ENCODE data around the gene TFF3.
A peak's percentile ranks its signal among the peaks of the same experiment; 100 is the strongest.
"Not testable (repeated sequence)": the region's sequence is repeated elsewhere in the genome, so short reads cannot be mapped to it uniquely, and the experiment has no call there.

The TFF3 gene

DNA sequence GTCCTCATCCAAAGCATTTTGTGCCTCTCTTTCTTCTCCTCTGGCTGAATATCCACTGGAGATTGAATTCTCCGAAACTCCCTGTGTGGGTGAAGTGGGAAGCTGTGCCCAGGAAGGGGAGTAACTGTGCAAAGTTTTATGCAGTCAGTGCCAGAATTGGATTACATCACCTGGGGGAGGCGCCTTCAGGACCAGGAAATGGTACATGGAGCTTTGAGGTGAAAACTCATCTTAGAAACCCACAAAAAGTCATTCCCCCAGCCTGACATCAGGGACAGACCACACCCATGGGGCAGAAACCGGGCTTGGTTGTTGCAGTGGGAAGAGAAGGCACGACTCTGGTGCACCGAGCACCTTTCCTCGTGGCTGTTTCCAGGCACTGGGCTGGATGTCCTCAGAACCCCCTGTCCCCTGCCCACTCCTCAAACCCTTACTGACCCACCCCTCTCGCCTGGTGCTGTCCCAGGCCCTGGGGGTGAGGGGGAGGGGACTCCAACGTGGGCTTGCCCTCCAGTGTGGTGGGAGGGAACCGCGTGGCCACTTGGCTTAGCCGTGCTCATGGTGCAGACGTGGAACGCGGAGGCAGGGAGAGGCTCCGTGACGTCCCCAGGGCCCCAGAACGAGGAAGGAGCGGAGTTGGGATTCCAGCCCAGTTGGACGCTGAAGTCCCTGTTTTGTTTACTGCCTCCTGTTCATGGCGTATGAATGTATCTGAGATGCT lies 15.7 kb downstream of the TFF3 start:
- peak overlapping the region in 2 of 5 donors; percentile 8 to 30 for H3K4me3 ChIP-seq (ENCODE audit: low read depth in 1 of 5, low read length in 5 of 5)
- H3K9me3 ChIP-seq (ENCODE audit: control insufficient read depth in 5 of 5, low read length in 5 of 5), result no peaks in the 10 kb centered on the region
- peaks cover 2 to 54% (median 27%) of the 10 kb centered on the region in 5 donors for H3K4me1 ChIP-seq (ENCODE audit: control insufficient read depth in 5 of 5, insufficient read depth in 5 of 5, low read length in 5 of 5)
- H3K9ac ChIP-seq (ENCODE audit: low read length in 5 of 5), result no peak overlapping the region
- H3K36me3 ChIP-seq (ENCODE audit: control insufficient read depth in 5 of 5, insufficient read depth in 5 of 5, low read length in 5 of 5), result peaks cover 0 to 30% (median 20%) of the 10 kb centered on the region in 5 donors
- peak overlapping the region; percentile 11 for H3K27ac ChIP-seq (ENCODE audit: low read depth, low read length)
- peaks cover 0 to 3% (median 2%) of the 10 kb centered on the region in 5 donors for H3K27me3 ChIP-seq (ENCODE audit: control insufficient read depth in 5 of 5, insufficient read depth in 4 of 5, low read length in 5 of 5)

- peak overlapping the region; percentile 11 for H3K27ac ChIP-seq (ENCODE audit: low read depth, low read length)
- peaks cover 0 to 38% (median 29%) of the 10 kb centered on the region in 5 donors for H3K36me3 ChIP-seq (ENCODE audit: control insufficient read depth in 5 of 5, insufficient read depth in 5 of 5, low read length in 5 of 5)
- peaks cover 2 to 54% (median 27%) of the 10 kb centered on the region in 5 donors for H3K4me1 ChIP-seq (ENCODE audit: control insufficient read depth in 5 of 5, insufficient read depth in 5 of 5, low read length in 5 of 5)
- H3K27me3 ChIP-seq (ENCODE audit: control insufficient read depth in 5 of 5, insufficient read depth in 4 of 5, low read length in 5 of 5), result peaks cover 0 to 6% (median 3%) of the 10 kb centered on the region in 5 donors
- no peaks in the 10 kb centered on the region for H3K9me3 ChIP-seq (ENCODE audit: control insufficient read depth in 5 of 5, low read length in 5 of 5)
- H3K9ac ChIP-seq (ENCODE audit: low read length in 5 of 5), result no peak overlapping the region
- no peak overlapping the region for H3K4me3 ChIP-seq (ENCODE audit: low read depth in 1 of 5, low read length in 5 of 5)
Observed at GRCh38 chr21:42298657-42299056, 16.6 kb downstream of the TFF3 start.

GRCh38 chr21:42298237-42298636 lies 17.0 kb downstream of the TFF3 start:
- H3K36me3 ChIP-seq (ENCODE audit: control insufficient read depth in 5 of 5, insufficient read depth in 5 of 5, low read length in 5 of 5), result peaks cover 0 to 43% (median 33%) of the 10 kb centered on the region in 5 donors
- H3K4me1 ChIP-seq (ENCODE audit: control insufficient read depth in 5 of 5, insufficient read depth in 5 of 5, low read length in 5 of 5), result peaks cover 2 to 52% (median 27%) of the 10 kb centered on the region in 5 donors
- H3K27ac ChIP-seq (ENCODE audit: low read depth, low read length), result no peak overlapping the region
- no peak overlapping the region for H3K9ac ChIP-seq (ENCODE audit: low read length in 5 of 5)
- H3K9me3 ChIP-seq (ENCODE audit: control insufficient read depth in 5 of 5, low read length in 5 of 5), result no peaks in the 10 kb centered on the region
- H3K27me3 ChIP-seq (ENCODE audit: control insufficient read depth in 5 of 5, insufficient read depth in 4 of 5, low read length in 5 of 5), result peaks cover 0 to 6% (median 3%) of the 10 kb centered on the region in 5 donors
- no peak overlapping the region for H3K4me3 ChIP-seq (ENCODE audit: low read depth in 1 of 5, low read length in 5 of 5)

GRCh38 chr21:42297377-42297776 lies 17.8 kb downstream of the TFF3 start:
- peaks cover 2 to 43% (median 24%) of the 10 kb centered on the region in 5 donors for H3K4me1 ChIP-seq (ENCODE audit: control insufficient read depth in 5 of 5, insufficient read depth in 5 of 5, low read length in 5 of 5)
- peaks cover 0 to 51% (median 42%) of the 10 kb centered on the region in 5 donors for H3K36me3 ChIP-seq (ENCODE audit: control insufficient read depth in 5 of 5, insufficient read depth in 5 of 5, low read length in 5 of 5)
- no peak overlapping the region for H3K9ac ChIP-seq (ENCODE audit: low read length in 5 of 5)
- no peaks in the 10 kb centered on the region for H3K9me3 ChIP-seq (ENCODE audit: control insufficient read depth in 5 of 5, low read length in 5 of 5)
- H3K27ac ChIP-seq (ENCODE audit: low read depth, low read length), result no peak overlapping the region
- H3K27me3 ChIP-seq (ENCODE audit: control insufficient read depth in 5 of 5, insufficient read depth in 4 of 5, low read length in 5 of 5), result peaks cover 0 to 7% (median 3%) of the 10 kb centered on the region in 5 donors
- H3K4me3 ChIP-seq (ENCODE audit: low read depth in 1 of 5, low read length in 5 of 5), result no peak overlapping the region

DNA sequence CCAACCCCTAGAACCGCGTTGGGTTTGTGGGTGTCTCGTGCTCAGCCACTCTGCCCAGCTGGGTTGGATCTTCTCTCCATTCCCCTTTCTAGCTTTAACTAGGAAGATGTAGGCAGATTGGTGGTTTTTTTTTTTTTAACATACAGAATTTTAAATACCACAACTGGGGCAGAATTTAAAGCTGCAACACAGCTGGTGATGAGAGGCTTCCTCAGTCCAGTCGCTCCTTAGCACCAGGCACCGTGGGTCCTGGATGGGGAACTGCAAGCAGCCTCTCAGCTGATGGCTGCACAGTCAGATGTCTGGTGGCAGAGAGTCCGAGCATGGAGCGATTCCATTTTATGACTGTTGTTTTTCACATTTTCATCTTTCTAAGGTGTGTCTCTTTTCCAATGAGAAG lies 18.7 kb downstream of the TFF3 start:
- H3K27ac ChIP-seq (ENCODE audit: low read depth, low read length), result no peak overlapping the region
- H3K27me3 ChIP-seq (ENCODE audit: control insufficient read depth in 5 of 5, insufficient read depth in 4 of 5, low read length in 5 of 5), result peaks cover 0 to 10% (median 3%) of the 10 kb centered on the region in 5 donors
- H3K4me1 ChIP-seq (ENCODE audit: control insufficient read depth in 5 of 5, insufficient read depth in 5 of 5, low read length in 5 of 5), result peaks cover 0 to 34% (median 16%) of the 10 kb centered on the region in 5 donors
- no peak overlapping the region for H3K4me3 ChIP-seq (ENCODE audit: low read depth in 1 of 5, low read length in 5 of 5)
- no peaks in the 10 kb centered on the region for H3K9me3 ChIP-seq (ENCODE audit: control insufficient read depth in 5 of 5, low read length in 5 of 5)
- peaks cover 0 to 59% (median 50%) of the 10 kb centered on the region in 5 donors for H3K36me3 ChIP-seq (ENCODE audit: control insufficient read depth in 5 of 5, insufficient read depth in 5 of 5, low read length in 5 of 5)
- no peak overlapping the region for H3K9ac ChIP-seq (ENCODE audit: low read length in 5 of 5)

DNA sequence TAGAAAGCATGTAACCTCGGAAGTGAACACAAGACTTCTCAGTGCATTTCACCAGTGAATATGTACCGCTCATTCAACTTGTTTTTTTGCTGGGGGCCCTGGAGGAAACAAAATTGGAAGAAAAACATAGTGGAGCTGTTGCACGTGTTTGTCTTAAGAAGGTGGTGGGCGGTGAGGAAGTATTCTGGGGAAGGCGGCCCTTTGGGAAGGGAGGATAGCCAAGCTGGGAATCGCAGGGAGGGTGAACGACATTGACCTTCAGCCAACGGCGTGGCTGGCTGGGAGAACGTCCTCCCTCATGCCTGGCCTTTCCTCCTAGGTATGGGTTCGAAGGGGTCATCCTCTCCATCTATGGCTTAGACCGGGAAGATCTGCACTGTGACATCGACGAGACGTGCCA lies 19.4 kb downstream of the TFF3 start:
- peaks cover 0 to 10% (median 3%) of the 10 kb centered on the region in 5 donors for H3K27me3 ChIP-seq (ENCODE audit: control insufficient read depth in 5 of 5, insufficient read depth in 4 of 5, low read length in 5 of 5)

DNA sequence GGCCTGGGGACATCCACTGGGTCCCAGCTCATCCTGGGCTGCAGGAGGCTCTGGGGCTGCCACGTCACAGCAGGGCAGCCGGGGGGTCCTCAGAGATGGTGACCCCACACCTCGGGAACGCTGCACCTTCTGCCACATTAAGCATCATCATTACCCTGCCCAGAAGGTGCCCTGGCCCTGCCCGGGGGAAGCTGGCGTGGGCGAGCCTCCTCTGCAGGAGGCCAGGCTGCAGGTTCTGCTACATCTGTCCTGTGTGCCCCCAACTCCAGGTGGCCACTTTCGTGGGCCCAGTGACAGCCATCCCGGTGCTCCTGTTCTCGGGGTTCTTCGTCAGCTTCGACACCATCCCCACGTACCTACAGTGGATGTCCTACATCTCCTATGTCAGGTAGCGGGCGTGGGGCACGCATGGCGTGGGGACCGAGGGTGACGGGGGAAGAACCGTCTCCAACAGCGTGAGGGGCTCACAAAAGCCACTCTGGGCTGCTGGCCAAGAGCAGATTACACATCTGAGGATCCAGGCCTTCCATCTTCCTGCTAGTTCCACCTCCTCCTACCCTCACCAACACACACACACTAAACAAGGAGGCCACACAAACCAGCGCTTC lies 20.8 kb downstream of the TFF3 start:
- no peak overlapping the region for H3K4me3 ChIP-seq (ENCODE audit: low read depth in 1 of 5, low read length in 5 of 5)
- H3K9me3 ChIP-seq (ENCODE audit: control insufficient read depth in 5 of 5, low read length in 5 of 5), result no peaks in the 10 kb centered on the region
- peaks cover 0 to 77% (median 66%) of the 10 kb centered on the region in 5 donors for H3K36me3 ChIP-seq (ENCODE audit: control insufficient read depth in 5 of 5, insufficient read depth in 5 of 5, low read length in 5 of 5)
- H3K9ac ChIP-seq (ENCODE audit: low read length in 5 of 5), result no peak overlapping the region
- peaks cover 0 to 21% (median 3%) of the 10 kb centered on the region in 5 donors for H3K4me1 ChIP-seq (ENCODE audit: control insufficient read depth in 5 of 5, insufficient read depth in 5 of 5, low read length in 5 of 5)
- H3K27me3 ChIP-seq (ENCODE audit: control insufficient read depth in 5 of 5, insufficient read depth in 4 of 5, low read length in 5 of 5), result peaks cover 0 to 10% (median 3%) of the 10 kb centered on the region in 5 donors
- no peak overlapping the region for H3K27ac ChIP-seq (ENCODE audit: low read depth, low read length)

More for the DNA sequence above, 19.4 kb downstream of the TFF3 start:
- Histone ChIP-seq H3K4me1 (ENCODE audit: control insufficient read depth in 5 of 5, insufficient read depth in 5 of 5, low read length in 5 of 5) (peaks cover 0 to 28% (median 9%) of the 10 kb centered on the region in 5 donors), H3K9ac (ENCODE audit: low read length in 5 of 5) (no peak overlapping the region), H3K36me3 (ENCODE audit: control insufficient read depth in 5 of 5, insufficient read depth in 5 of 5, low read length in 5 of 5) (peaks cover 0 to 66% (median 57%) of the 10 kb centered on the region in 5 donors), H3K27ac (ENCODE audit: low read depth, low read length) (no peak overlapping the region), H3K9me3 (ENCODE audit: control insufficient read depth in 5 of 5, low read length in 5 of 5) (no peaks in the 10 kb centered on the region), H3K4me3 (ENCODE audit: low read depth in 1 of 5, low read length in 5 of 5) (no peak overlapping the region)

GRCh38 chr21:42293649-42294272 lies 21.4 kb downstream of the TFF3 start:
- peaks cover 0 to 83% (median 66%) of the 10 kb centered on the region in 5 donors for H3K36me3 ChIP-seq (ENCODE audit: control insufficient read depth in 5 of 5, insufficient read depth in 5 of 5, low read length in 5 of 5)
- no peak overlapping the region for H3K27ac ChIP-seq (ENCODE audit: low read depth, low read length)
- peaks cover 0 to 4% (median 0%) of the 10 kb centered on the region in 5 donors for H3K9me3 ChIP-seq (ENCODE audit: control insufficient read depth in 5 of 5, low read length in 5 of 5)
- H3K4me3 ChIP-seq (ENCODE audit: low read depth in 1 of 5, low read length in 5 of 5), result no peak overlapping the region
- H3K27me3 ChIP-seq (ENCODE audit: control insufficient read depth in 5 of 5, insufficient read depth in 4 of 5, low read length in 5 of 5), result peaks cover 0 to 10% (median 3%) of the 10 kb centered on the region in 5 donors
- no peak overlapping the region for H3K9ac ChIP-seq (ENCODE audit: low read length in 5 of 5)
- peaks cover 0 to 16% (median 0%) of the 10 kb centered on the region in 5 donors for H3K4me1 ChIP-seq (ENCODE audit: control insufficient read depth in 5 of 5, insufficient read depth in 5 of 5, low read length in 5 of 5)

GRCh38 chr21:42292563-42293142 lies 22.6 kb downstream of the TFF3 start:
- peaks cover 0 to 12% (median 0%) of the 10 kb centered on the region in 5 donors for H3K4me1 ChIP-seq (ENCODE audit: control insufficient read depth in 5 of 5, insufficient read depth in 5 of 5, low read length in 5 of 5)
- H3K36me3 ChIP-seq (ENCODE audit: control insufficient read depth in 5 of 5, insufficient read depth in 5 of 5, low read length in 5 of 5), result peaks cover 0 to 93% (median 72%) of the 10 kb centered on the region in 5 donors
- not testable (repeated sequence) for H3K9me3 ChIP-seq (ENCODE audit: control insufficient read depth in 5 of 5, low read length in 5 of 5); H3K4me3 ChIP-seq (ENCODE audit: low read depth in 1 of 5, low read length in 5 of 5); H3K27ac ChIP-seq (ENCODE audit: low read depth, low read length); H3K9ac ChIP-seq (ENCODE audit: low read length in 5 of 5)
- peaks cover 0 to 10% (median 3%) of the 10 kb centered on the region in 5 donors for H3K27me3 ChIP-seq (ENCODE audit: control insufficient read depth in 5 of 5, insufficient read depth in 4 of 5, low read length in 5 of 5)

Data from subcutaneous abdominal adipose tissue (tissue), 5 donors.